HuH-7.5 (cell line): Measurements from ENCODE around the gene OLA1.

Source experiments
- DNase-seq: peaks from one replicate; pipeline ENCODE4 v3.0.0; 2011; ENCODE audit warnings: low spot score

OLA1 gene

GRCh38 chr2:174117951-174118930 lies 130.1 kb downstream of the OLA1 start:
- no peak for DNase-seq

DNA sequence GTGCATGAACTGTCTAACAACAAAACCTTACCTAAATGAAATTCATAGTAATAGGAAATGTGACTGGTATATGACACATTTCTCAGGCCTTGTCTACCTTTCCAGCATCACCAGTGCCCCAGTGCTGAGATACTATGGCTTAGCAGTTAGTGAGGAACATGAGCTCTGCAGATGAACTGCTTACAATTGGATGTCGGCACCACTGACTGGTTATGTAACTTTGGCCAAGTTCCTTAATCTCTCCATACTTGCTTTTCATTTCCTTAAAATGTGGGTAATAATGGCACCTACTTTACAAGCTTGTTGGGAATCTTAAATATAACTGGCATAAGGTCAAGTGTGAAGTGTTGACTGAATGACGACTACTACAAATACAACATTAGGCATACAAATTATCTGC lies 136.3 kb downstream of the OLA1 start:
- no peak for DNase-seq

DNA sequence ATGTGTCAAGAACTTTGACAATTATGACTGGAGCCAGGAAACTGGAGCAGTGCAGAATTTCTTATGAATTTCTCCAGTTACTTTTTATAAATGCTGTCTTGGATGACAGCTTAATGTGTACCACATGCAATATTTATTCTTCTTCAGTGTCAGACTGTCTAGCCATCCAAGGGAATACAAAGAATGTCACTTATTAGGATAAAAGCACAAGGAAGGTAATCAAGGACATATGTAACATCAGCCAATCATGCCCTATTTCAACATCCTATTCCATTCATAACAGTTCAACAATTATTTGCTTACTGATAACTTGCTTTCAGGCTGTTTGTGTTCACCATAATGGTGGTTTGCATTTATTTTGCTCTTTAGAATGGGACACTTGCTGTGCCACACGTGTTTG lies 139.8 kb downstream of the OLA1 start:
- DNase-seq = no peak

DNA sequence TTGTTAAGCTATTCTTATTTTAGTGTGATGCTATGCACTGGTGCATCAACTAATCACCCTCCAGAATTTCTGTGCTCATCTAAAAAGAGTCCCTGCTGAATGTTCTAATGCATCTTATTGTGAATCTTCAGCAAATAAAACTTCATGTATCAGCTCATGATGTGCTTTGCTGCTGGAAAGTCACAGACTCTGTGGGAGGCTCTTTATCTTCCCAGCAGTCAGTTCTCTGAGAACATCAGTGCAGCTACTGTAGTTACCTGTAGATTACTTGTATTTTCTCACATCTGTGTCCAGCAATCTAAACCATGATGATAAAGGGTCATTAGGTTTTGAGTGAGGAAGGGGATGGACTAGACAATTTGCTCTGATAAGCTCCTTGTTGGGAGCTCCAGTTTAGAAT lies 141.6 kb downstream of the OLA1 start:
- no peak for DNase-seq

DNA sequence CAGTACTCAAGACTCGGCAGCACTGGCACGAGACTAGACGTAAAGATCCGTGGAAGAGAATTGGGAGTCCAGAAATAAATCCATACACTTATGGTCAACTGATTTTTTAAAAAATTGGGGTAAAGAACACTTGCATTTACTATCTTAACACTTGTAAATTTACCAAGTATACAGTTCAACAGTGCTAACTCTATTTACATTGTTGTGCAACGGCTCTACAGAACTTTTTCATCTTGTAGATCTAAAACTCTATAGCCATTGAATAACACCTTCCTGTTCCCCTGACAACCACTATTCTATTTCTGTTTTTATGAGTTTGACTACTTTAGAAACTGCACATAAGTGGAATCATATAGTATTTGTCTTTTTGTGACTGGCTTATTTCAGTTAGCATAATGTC lies 153.8 kb downstream of the OLA1 start:
- no peak for DNase-seq

GRCh38 chr2:174090476-174090875 lies 157.9 kb downstream of the OLA1 start:
- no peak for DNase-seq

GRCh38 chr2:174088706-174089460 lies 159.4 kb downstream of the OLA1 start:
- DNase-seq = no peak

DNA sequence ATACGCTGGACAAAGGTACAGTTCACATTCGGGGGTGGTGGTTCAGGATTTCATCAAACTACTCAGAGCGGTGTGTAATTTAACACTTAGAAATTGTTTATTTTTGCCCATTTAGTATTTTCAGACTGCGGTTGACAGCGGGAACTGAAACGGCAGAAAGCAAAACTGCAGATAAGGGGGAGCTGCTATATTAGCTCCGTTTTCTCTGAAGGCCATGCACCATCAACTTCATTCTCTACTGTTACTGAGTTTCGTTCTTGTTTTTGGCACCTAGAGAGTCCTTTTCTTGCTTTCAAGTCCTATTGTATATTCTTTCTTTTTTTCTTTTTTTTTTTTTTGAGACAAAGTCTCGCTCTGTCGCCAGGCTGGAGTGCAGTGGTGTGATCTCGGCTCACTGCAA lies 161.6 kb downstream of the OLA1 start:
- DNase-seq = no peak

GRCh38 chr2:174085781-174086180 lies 162.6 kb downstream of the OLA1 start:
- DNase-seq = no peak

DNA sequence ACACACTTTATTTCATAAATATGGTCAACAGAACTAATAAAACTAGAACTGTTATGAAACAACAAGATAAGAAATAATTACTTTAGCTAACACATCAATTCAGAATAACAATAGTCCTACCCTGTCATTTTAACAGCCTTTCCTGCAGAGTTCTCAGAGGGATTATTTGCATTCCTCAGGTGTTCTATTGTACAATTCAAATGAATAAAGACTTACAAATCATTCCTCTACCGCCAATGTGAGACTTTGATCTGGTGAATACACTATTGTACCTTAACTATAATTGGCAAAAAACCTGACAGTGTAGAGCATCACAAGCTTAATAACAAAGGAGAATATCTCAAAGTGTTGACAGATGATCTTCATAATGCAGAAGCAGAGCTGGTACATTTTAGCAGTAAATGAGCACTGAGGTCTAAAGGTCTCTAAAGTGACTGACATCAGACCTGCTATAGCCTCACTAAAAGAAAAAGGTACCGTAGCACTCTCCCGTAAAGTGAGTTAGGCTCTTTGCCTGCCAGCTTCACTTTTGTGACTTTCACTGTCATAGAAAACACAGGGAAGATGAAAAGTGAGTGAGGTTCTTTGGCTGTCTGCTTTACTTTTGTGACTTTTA lies 164.4 kb downstream of the OLA1 start:
- no peak for DNase-seq

- DNase-seq = no peak
Observed at GRCh38 chr2:174080672-174081121, 167.6 kb downstream of the OLA1 start.

DNA sequence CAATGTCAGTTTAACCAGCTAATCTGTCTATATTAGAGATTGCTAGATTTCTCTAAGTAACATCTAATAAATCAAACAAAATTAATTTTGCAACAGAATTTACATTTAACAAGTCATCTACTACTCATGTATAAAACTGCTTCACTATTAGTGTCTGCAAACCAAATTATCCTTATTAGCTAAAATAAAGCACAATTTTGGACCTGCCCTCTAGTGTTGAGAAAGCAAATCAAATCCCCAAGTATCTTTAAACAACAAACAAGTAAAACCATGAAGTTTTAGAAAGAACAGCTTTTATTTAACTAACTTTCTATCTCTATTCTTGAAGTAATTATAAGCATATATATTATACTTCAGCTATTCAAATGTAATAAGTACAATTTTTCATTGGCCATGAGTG lies 170.1 kb downstream of the OLA1 start:
- no peak for DNase-seq

DNA sequence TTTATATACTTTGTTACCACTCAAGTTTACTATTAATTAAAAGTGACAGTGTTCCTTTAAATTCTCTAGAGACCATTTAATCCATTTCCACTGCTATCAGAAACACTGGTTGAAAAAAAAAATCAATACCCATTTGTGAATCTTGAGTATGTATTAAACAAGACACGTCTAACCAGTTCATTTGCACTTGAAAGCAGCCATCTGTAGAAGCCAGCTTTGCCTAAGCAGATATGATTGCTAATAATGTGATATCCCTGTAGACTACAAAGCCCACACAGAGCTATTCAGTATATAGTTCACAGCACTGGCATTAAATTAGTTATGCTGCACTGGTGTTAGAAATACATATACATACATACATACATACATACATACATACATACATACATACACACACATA lies 171.4 kb downstream of the OLA1 start:
- no peak for DNase-seq

DNA sequence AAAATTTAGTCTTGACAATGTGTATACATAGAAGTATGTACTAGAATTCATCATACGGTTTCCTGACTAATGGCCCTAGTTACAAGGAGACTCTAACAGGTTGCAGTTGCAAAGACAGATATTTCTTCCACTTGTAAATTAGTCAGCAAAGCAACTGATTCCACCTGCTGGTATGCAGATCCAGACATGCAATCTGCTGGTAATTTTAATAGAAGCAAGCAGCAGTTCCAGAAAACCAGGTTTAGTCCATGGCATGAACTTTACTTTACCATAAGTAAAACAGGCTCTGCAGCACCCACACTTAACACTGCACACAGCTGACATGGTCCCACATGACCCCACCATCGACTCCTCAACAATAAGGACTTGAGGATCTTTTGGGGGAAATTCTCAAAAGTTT lies 172.3 kb downstream of the OLA1 start:
- no peak for DNase-seq

DNA sequence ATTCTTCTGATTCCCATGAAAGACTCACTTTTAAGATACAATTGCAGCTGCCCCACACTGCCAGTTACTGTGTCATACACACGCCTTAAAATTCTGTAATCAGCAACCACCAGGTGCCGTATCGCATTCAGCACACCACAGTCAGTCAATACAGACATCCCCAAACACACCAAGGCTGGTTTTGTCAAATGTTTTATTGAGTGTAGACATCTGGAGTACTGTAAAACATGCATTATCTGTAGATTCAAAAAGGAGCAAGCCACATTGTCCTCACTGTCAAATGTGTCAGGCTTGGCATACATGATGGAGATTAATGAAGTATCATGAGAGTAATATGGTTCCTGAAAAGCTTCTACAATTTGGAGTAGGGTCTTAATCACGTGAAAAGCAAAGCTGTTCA lies 173.5 kb downstream of the OLA1 start:
- DNase-seq = no peak

DNA sequence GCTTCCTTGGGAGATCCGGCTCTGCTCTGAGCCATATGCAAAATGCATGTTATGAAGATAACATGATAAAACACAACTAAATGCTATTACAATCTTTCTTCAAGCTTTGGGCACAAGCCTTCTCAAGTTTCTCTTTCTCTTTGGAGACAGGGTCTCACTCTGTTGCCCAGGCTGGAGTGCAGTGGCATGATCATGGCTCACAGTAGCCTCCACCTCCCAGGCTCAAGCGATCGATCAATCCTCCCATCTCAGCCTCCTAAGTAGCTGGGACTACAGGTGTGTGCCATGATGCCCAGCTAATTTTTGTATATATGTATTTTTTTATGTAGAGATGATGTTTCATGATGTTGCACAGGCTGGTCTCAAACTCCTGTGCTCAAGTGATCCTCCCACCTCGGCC lies 175.5 kb downstream of the OLA1 start:
- DNase-seq = no peak

DNA sequence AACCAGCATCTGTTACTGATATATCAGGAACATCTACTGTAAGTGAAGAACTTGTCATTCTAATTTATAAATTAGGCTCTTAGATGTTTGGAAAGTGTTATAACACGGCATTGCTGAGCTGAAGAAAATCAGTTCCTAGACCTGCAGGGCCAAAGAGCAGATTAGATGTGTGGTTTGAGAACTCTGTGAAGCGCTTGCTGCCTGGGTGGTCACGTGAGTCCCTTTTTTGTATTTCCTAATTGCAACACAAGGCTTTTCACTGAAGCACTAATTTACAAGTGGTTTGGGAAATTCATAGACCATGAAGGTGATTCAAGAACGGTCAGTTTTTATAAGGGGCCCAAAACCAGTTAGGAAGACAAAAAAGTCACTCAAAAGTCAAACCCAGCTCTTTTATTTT lies 176.3 kb downstream of the OLA1 start:
- no peak for DNase-seq

GRCh38 chr2:174071321-174071720 lies 177.0 kb downstream of the OLA1 start:
- DNase-seq = no peak

GRCh38 chr2:174070281-174070680 lies 178.1 kb downstream of the OLA1 start:
- DNase-seq = no peak

DNA sequence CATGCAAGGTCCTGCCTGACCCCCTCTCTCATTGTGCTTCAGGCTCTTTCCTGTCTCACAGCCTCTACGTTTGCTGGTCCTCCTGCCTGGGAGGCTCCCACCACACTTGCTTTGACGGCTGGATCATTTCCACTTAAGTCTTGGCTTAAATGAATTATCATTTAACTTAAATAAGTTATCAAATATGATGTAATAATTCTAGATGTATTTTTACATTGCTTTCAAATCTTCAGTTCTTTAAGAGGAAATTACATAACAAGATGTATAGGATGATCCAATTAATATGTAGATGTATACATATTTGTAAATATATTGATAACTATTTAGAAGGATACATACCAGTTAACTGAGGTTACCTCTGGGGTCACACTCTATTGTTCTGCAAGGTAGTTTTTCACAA lies 180.5 kb downstream of the OLA1 start:
- DNase-seq = no peak

- DNase-seq = no peak
Observed at GRCh38 chr2:174066871-174067270, 181.5 kb downstream of the OLA1 start.

- DNase-seq = no peak
Observed at GRCh38 chr2:174063492-174064092, 184.7 kb downstream of the OLA1 start.
